H1 (cell line): ENCODE data around the gene USP12. TPM values are rescaled to one million over a fixed set of nuclear protein-coding genes. Genes with fewer than 3 reads are reported as not detected.

ENCODE experiments used
- CTCF ChIA-PET: fragments of 300-600 bp; sonication (Branson Sonifier 250); formaldehyde crosslinking; loops from one replicate; lab custom pipeline; 2021; ENCODE audit not compliant: partially characterized antibody; lab: Charles Lee
- POLR2A ChIA-PET: fragments of 300-600 bp; sonication (Branson Sonifier 250); formaldehyde crosslinking; loops from one replicate; lab custom pipeline; 2021; ENCODE audit warnings: inconsistent platforms; ENCODE audit not compliant: partially characterized antibody; lab: Charles Lee
- DNase-seq, 2 experiments: peaks; one replicate each; pipeline versions ENCODE4 v3.0.0 to v3.0.0-alpha.2; 2010 to 2022; ENCODE audit warnings: low spot score in 2 of 2, low read depth in 1 of 2, mixed read lengths in 1 of 2
- FAIRE-seq: peaks from 2 replicates; lab custom pipeline; 2011; peaks lifted over from hg19 to GRCh38; lab: Jason Lieb, UNC
- H2AFZ ChIP-seq: 2 replicates; pipeline ENCODE4 v1.8.1; 2012; ENCODE audit warnings: low read length, inconsistent platforms
- H2AK5ac ChIP-seq: 2 replicates; pipeline ENCODE4 v1.6.1; 2013; ENCODE audit warnings: low read depth, low read length
- H2BK120ac ChIP-seq: replicated peaks from 2 replicates; pipeline ENCODE3; 2013; ENCODE audit warnings: low read depth, low read length, inconsistent platforms
- H2BK12ac ChIP-seq: 2 replicates; pipeline ENCODE4 v1.6.1; 2013; ENCODE audit warnings: low read depth, low read length
- H2BK15ac ChIP-seq: 2 replicates; pipeline ENCODE4 v1.6.1; 2013; ENCODE audit warnings: low read length
- H2BK20ac ChIP-seq: 2 replicates; pipeline ENCODE4 v1.6.1; 2013; ENCODE audit warnings: low read length
- H2BK5ac ChIP-seq: 2 replicates; pipeline ENCODE4 v1.6.1; 2013; ENCODE audit warnings: low read depth, low read length
- H3K14ac ChIP-seq: 2 replicates; pipeline ENCODE4 v1.6.1; 2013; ENCODE audit warnings: inconsistent platforms; ENCODE audit not compliant: insufficient read length
- H3K18ac ChIP-seq: 2 replicates; pipeline ENCODE4 v1.6.1; 2013; ENCODE audit warnings: low read length; ENCODE audit errors: extremely low read depth
- H3K23ac ChIP-seq: 2 replicates; pipeline ENCODE4 v1.6.1; 2013; ENCODE audit warnings: inconsistent platforms; ENCODE audit not compliant: insufficient read length
- H3K23me2 ChIP-seq: 2 replicates; pipeline ENCODE4 v1.6.1; 2013; ENCODE audit warnings: low read depth, low read length
- H3K27ac ChIP-seq: 2 replicates; pipeline ENCODE4 v1.6.1; 2011; ENCODE audit warnings: low read depth, low read length, inconsistent platforms
- H3K27me3 ChIP-seq, 4 experiments: replicated peaks in 1 of 4; 1 replicate in 1 of 4; 2 replicates in 3 of 4; pipeline versions ENCODE4 v1.6.1 to v1.8.1; 2011 to 2013; ENCODE audit warnings: low read length in 3 of 4, mild to moderate bottlenecking in 3 of 4, inconsistent platforms in 2 of 4, mixed read lengths in 2 of 4, moderate library complexity in 1 of 4; ENCODE audit not compliant: control insufficient read depth in 3 of 4, insufficient read depth in 3 of 4; ENCODE audit errors: extremely low read depth in 1 of 4
- H3K36me3 ChIP-seq, 4 experiments: 2 replicates each; pipeline versions ENCODE4 v1.6.1 to v1.8.1; 2011 to 2013; ENCODE audit warnings: mild to moderate bottlenecking in 4 of 4, low read length in 3 of 4, moderate library complexity in 2 of 4, control low read depth in 1 of 4, inconsistent platforms in 1 of 4; ENCODE audit not compliant: insufficient read depth in 4 of 4, control insufficient read depth in 2 of 4
- H3K4ac ChIP-seq: replicated peaks from 2 replicates; pipeline ENCODE3; 2013; ENCODE audit warnings: low read length, low read depth, mixed read lengths, inconsistent platforms; ENCODE audit not compliant: insufficient read length
- H3K4me1 ChIP-seq, 4 experiments: replicated peaks in 1 of 4; 1 replicate in 1 of 4; 2 replicates in 3 of 4; pipeline versions ENCODE4 v1.6.1 to v1.8.1; 2011 to 2013; ENCODE audit warnings: low read length in 3 of 4, inconsistent platforms in 2 of 4, mixed read lengths in 1 of 4; ENCODE audit not compliant: insufficient read depth in 4 of 4, control insufficient read depth in 3 of 4
- H3K4me2 ChIP-seq, 2 experiments: 2 replicates each; pipeline versions ENCODE4 v1.6.1 to v1.8.1; 2011 to 2013; ENCODE audit warnings: low read depth in 2 of 2, low read length in 2 of 2, control low read depth in 1 of 2, inconsistent platforms in 1 of 2, mild to moderate bottlenecking in 1 of 2; ENCODE audit not compliant: insufficient read depth in 1 of 2
- H3K4me3 ChIP-seq, 4 experiments: fragments of 200-600, 300-600 bp in 1 of 4; sonication (generic), shearing (Covaris generic), sonication (Bioruptor Twin) in 1 of 4; 2 replicates each; pipeline versions ENCODE4 v1.5.1 to v1.8.1; 2011 to 2016; ENCODE audit warnings: low read length in 4 of 4, low read depth in 3 of 4, control low read depth in 2 of 4, inconsistent platforms in 2 of 4, mild to moderate bottlenecking in 2 of 4, mixed read lengths in 1 of 4, moderate library complexity in 1 of 4; ENCODE audit not compliant: insufficient read depth in 2 of 4; ENCODE audit errors: extremely low read depth in 1 of 4
- H3K56ac ChIP-seq: replicated peaks from 2 replicates; pipeline ENCODE3; 2013; ENCODE audit warnings: low read depth, mild to moderate bottlenecking, mixed read lengths, low read length, inconsistent platforms; ENCODE audit not compliant: insufficient read length
- H3K79me1 ChIP-seq: 2 replicates; pipeline ENCODE4 v1.6.1; 2013; ENCODE audit warnings: low read depth, low read length, control low read depth
- H3K79me2 ChIP-seq, 2 experiments: 2 replicates each; pipeline versions ENCODE4 v1.6.1 to v1.8.1; 2012 to 2013; ENCODE audit warnings: low read length in 2 of 2, mild to moderate bottlenecking in 2 of 2, inconsistent platforms in 1 of 2; ENCODE audit not compliant: insufficient read depth in 2 of 2, control insufficient read depth in 1 of 2
- H3K9ac ChIP-seq, 4 experiments: replicated peaks in 1 of 4; 1 replicate in 1 of 4; 2 replicates in 3 of 4; pipeline versions ENCODE4 v1.6.1 to v1.8.1; 2011 to 2013; ENCODE audit warnings: low read depth in 3 of 4, low read length in 3 of 4, control low read depth in 2 of 4, mild to moderate bottlenecking in 2 of 4, moderate library complexity in 2 of 4, inconsistent platforms in 1 of 4; ENCODE audit errors: extremely low read depth in 1 of 4
- H3K9me3 ChIP-seq, 2 experiments: 2 replicates each; pipeline versions ENCODE4 v1.6.1 to v1.8.1; 2012 to 2013; ENCODE audit warnings: mild to moderate bottlenecking in 2 of 2, moderate library complexity in 2 of 2, control low read depth in 1 of 2, inconsistent platforms in 1 of 2, low read depth in 1 of 2, low read length in 1 of 2, mixed read lengths in 1 of 2; ENCODE audit not compliant: insufficient read depth in 2 of 2
- H4K20me1 ChIP-seq, 2 experiments: replicated peaks in 1 of 2; 2 replicates each; pipeline versions ENCODE3 to v1.8.1; 2011 to 2013; ENCODE audit warnings: inconsistent platforms in 2 of 2, low read length in 2 of 2, mild to moderate bottlenecking in 1 of 2; ENCODE audit not compliant: insufficient read depth in 2 of 2, control insufficient read depth in 1 of 2
- H4K5ac ChIP-seq: 2 replicates; pipeline ENCODE4 v1.6.1; 2013; ENCODE audit warnings: low read length, low read depth, mixed read lengths, inconsistent platforms; ENCODE audit not compliant: insufficient read length
- H4K8ac ChIP-seq: 2 replicates; pipeline ENCODE4 v1.8.0; 2013; ENCODE audit warnings: mild to moderate bottlenecking, moderate library complexity, low read length, inconsistent platforms; ENCODE audit not compliant: insufficient read depth; ENCODE audit errors: extremely low read depth
- H4K91ac ChIP-seq: replicated peaks from 2 replicates; pipeline ENCODE3; 2013; ENCODE audit warnings: low read length, mixed read lengths, inconsistent platforms; ENCODE audit not compliant: insufficient read length
- CBX8 ChIP-seq: fragments of 300-800, 300-1000 bp; sonication (generic); IDR thresholded peaks from 2 replicates; pipeline ENCODE4 v1.7.1; 2016; ENCODE audit warnings: low read depth, low read length, borderline replicate concordance
- EZH2 ChIP-seq: fragments of 200-600 bp; sonication (generic); IDR thresholded peaks from 2 replicates; pipeline ENCODE4 v1.7.1; 2012; ENCODE audit warnings: low read depth, mild to moderate bottlenecking, moderate library complexity, low read length, inconsistent platforms; ENCODE audit not compliant: severe bottlenecking
- GTF2F1 ChIP-seq: IDR thresholded peaks from 2 replicates; pipeline ENCODE4 v1.6.1; 2012; ENCODE audit warnings: low read depth, low read length, improper control_type of control experiment, borderline replicate concordance
- HDAC6 ChIP-seq: IDR thresholded peaks from one replicate; pipeline ENCODE4 v1.7.1; 2012; ENCODE audit warnings: low read depth, mild to moderate bottlenecking, inconsistent platforms, low read length, moderate library complexity
- JUN ChIP-seq: IDR thresholded peaks from 2 replicates; pipeline ENCODE4 v1.6.1; 2011; ENCODE audit warnings: low read depth, mild to moderate bottlenecking, improper control_type of control experiment, low read length
- KDM1A ChIP-seq: fragments of 200-600, 300-600 bp; sonication (generic); IDR thresholded peaks from 2 replicates; pipeline ENCODE4 v1.7.1; 2016; ENCODE audit warnings: mild to moderate bottlenecking, low read length, borderline replicate concordance
- NANOG ChIP-seq: IDR thresholded peaks from 2 replicates; pipeline ENCODE4 v1.6.1; 2011; ENCODE audit warnings: low read length, low read depth, mild to moderate bottlenecking, inconsistent platforms; ENCODE audit not compliant: insufficient read depth, poor library complexity, severe bottlenecking
- NRF1 ChIP-seq: IDR thresholded peaks from 2 replicates; pipeline ENCODE4 v1.6.1; 2011; ENCODE audit warnings: mild to moderate bottlenecking, low read depth, low read length, improper control_type of control experiment
- POU5F1 ChIP-seq: IDR thresholded peaks from 2 replicates; pipeline ENCODE4 v1.6.1; 2011; ENCODE audit warnings: low read depth, mild to moderate bottlenecking, low read length, moderate library complexity
- RNF2 ChIP-seq: fragments of 200-900, 300-1000 bp; sonication (generic); IDR thresholded peaks from 2 replicates; pipeline ENCODE4 v1.7.1; 2016; ENCODE audit warnings: borderline replicate concordance, low read depth, mild to moderate bottlenecking, antibody characterized with exemption, low read length; ENCODE audit not compliant: poor library complexity, severe bottlenecking; ENCODE audit errors: missing control alignments
- SIN3A ChIP-seq, 2 experiments: IDR thresholded peaks in 1 of 2; conservative IDR thresholded peaks in 1 of 2; 2 replicates each; pipeline ENCODE4 v1.6.1; 2011 to 2012; ENCODE audit warnings: low read length in 2 of 2, improper control_type of control experiment in 1 of 2, low read depth in 1 of 2, mild to moderate bottlenecking in 1 of 2
- TAF1 ChIP-seq: IDR thresholded peaks from 2 replicates; pipeline ENCODE4 v1.6.1; 2011; ENCODE audit warnings: mild to moderate bottlenecking, low read depth, low read length
- TCF12 ChIP-seq: IDR thresholded peaks from 2 replicates; pipeline ENCODE4 v1.6.1; 2011; ENCODE audit warnings: low read depth, mild to moderate bottlenecking, low read length
- WGBS, 2 experiments: shearing (Covaris generic) in 1 of 2; methylation state at CpG; one replicate each; pipeline versions ENCODE4 v1.1.6 to v1.1.7; 2013 to 2015; ENCODE audit warnings: low lambda C conversion rate in 2 of 2, mixed read lengths in 2 of 2, inconsistent platforms in 1 of 2, low coverage in 1 of 2, missing lambda C conversion rate in 1 of 2; ENCODE audit not compliant: insufficient replicate concordance in 2 of 2, insufficient coverage in 1 of 2, insufficient read length in 1 of 2; ENCODE audit errors: extremely low coverage in 1 of 2, missing lambda C conversion rate in 1 of 2; 5-methylcytosine and 5-hydroxymethylcytosine counted together
- polyA plus RNA-seq, 7 experiments: library from polyadenylated mRNA; depleted of rRNA in 3 of 7; stranded (reverse) in 5 of 7; unstranded in 2 of 7; fragments of >200 nt in 5 of 7; fragments of 200-250 nt in 2 of 7; gene quantifications; 1 replicate in 5 of 7; 2 replicates in 1 of 7; 4 replicates in 1 of 7; pipeline versions ENCODE4 v1.2.1 to v1.2.3, GENCODE V29; 2011 to 2013; ENCODE audit warnings: missing spikeins in 2 of 7, mixed read lengths in 2 of 7
- total RNA-seq: library from RNA; stranded (reverse); fragmentation: NEBNext Ultra II Directional; extraction: Animal tissue kit (Norgen Biotek cat#: 25700); gene quantifications from 2 replicates; pipeline ENCODE4 v1.2.1, GENCODE V29; 2021

Gene USP12
- total and polyA plus RNA-seq, 2 of the 8 experiments (the other 6 are each of a cell fraction or from before 2014, with no cell fraction given): 4.0 to 30.0 TPM

DNA sequence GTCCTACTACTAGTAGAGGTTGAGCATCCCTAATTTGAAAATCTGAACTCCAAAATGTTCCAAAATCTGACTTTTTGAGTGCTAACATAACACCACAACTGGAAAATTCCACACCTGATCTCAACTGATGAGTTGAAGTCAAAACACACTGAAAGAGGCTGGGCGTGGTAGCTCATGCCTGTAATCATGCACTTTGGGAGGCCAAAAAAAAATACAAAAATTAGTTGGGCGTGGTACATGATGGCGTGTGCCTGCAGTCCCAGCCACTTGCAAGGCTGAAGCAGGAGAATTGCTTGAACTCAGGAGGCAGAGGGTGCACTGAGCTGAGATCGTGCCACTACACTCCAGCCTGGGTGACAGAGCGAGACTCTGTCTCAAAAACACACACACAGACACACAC is 29.9 kb downstream of the USP12 start:
- no peak for TF ChIP-seq HDAC6
- TF ChIP-seq CBX8: no peak
- TF ChIP-seq JUN: no peak
- TF ChIP-seq POU5F1: no peak
- TF ChIP-seq RNF2: no peak
- no peak for TF ChIP-seq EZH2
- no peak for TF ChIP-seq KDM1A
- TF ChIP-seq SIN3A (conservative IDR thresholded peaks at IDR 0.05 in 1 of 2, IDR thresholded peaks at IDR 0.05 in 1 of 2; ENCODE audit: low read depth in 1 of 2, low read length in 2 of 2): no peak
- no peak for TF ChIP-seq NRF1
- no peak for TF ChIP-seq NANOG
- no peak for TF ChIP-seq TCF12
- TF ChIP-seq GTF2F1: no peak
- TF ChIP-seq TAF1: no peak
- TF ChIP-seq, all 59 proteins: peak for 0

More for the DNA sequence above, 29.9 kb downstream of the USP12 start:
- Histone ChIP-seq H3K27ac (no peak overlapping the region), H2AFZ (no peak overlapping the region), H2BK15ac (no peak overlapping the region), H3K36me3 (peaks cover 0 to 4% (median 0%) of the 10 kb centered on the region in 4 experiments; a peak in 1 of 8 replicates), H4K8ac (no peak overlapping the region), H3K79me2 (peaks cover 4 to 98% of the 10 kb centered on the region in 2 experiments), H3K23me2 (no peaks in the 10 kb centered on the region), H3K4me2 (no peak overlapping the region), H2BK120ac (no peak overlapping the region), H2AK5ac (no peak overlapping the region), H2BK20ac (no peak overlapping the region), H3K4me3 (no peak overlapping the region), H2BK12ac (no peak overlapping the region), H3K9ac (no peak overlapping the region), H4K20me1 (peaks cover 0 to 3% of the 10 kb centered on the region in 2 experiments), H3K9me3 (peaks cover 6 to 9% of the 10 kb centered on the region in 2 experiments; a peak in 2 of 4 replicates), H4K5ac (no peak overlapping the region), H3K56ac (no peak overlapping the region), H3K27me3 (no peaks in the 10 kb centered on the region), H3K79me1 (peaks cover 4% of the 10 kb centered on the region), H3K18ac (no peak overlapping the region), H3K14ac (no peak overlapping the region), H3K23ac (no peak overlapping the region), H2BK5ac (no peak overlapping the region), H3K4me1 (peaks cover 0 to 8% (median 0%) of the 10 kb centered on the region in 4 experiments; a peak in 2 of 7 replicates), H4K91ac (no peak overlapping the region), H3K4ac (no peak overlapping the region)
- DNase-seq: no peak
- POLR2A ChIA-PET: no interaction called here
- CTCF ChIA-PET: interaction anchor here (1.2 kb wide), 1 partner anchor 9 kb away, joined by 4 read pairs; no protein-coding TSS in a partner anchor
- no peak for FAIRE-seq
- 82% methylated on average over 5 of the region's 5 CpGs; no CpG with 5 or more reads in 1 of the 2 experiments for WGBS, 2 experiments
